Motor neuron (in vitro differentiated cells): Measurements from ENCODE around the gene PITPNM3. TPM values are rescaled to one million over a fixed set of nuclear protein-coding genes. Genes with fewer than 3 reads are reported as not detected.
"Not testable (repeated sequence)": the region's sequence is repeated elsewhere in the genome, so short reads cannot be mapped to it uniquely, and the experiment has no call there.

Experiments used
- ATAC-seq, 8 experiments: fragments of 200-7000 bp; cut with Tn5 transposase; replicated peaks in 6 of 8; 2 replicates each; pipeline ENCODE4 v1.8.0; 2021; ENCODE audit warnings: mild to moderate bottlenecking in 8 of 8, moderate library complexity in 8 of 8
- H3K27ac ChIP-seq, 2 donors: fragments of 250-450 bp; sonication (Bioruptor Pico); 2 replicates each; pipeline ENCODE4 v1.9.0; 2021; ENCODE audit warnings: antibody characterized with exemption in 2 of 2, mild to moderate bottlenecking in 2 of 2, moderate library complexity in 1 of 2
- H3K4me1 ChIP-seq, 2 donors: fragments of 250-450 bp; sonication (Bioruptor Pico); replicated peaks in 1 of 2; 2 replicates each; pipeline ENCODE4 v1.6.1; 2021; ENCODE audit warnings: antibody characterized with exemption in 2 of 2, mild to moderate bottlenecking in 2 of 2, moderate library complexity in 1 of 2
- H3K4me3 ChIP-seq, 5 donors: fragments of 250-450 bp; sonication (Bioruptor Pico); 2 replicates each; pipeline ENCODE4 v1.9.0; 2021; ENCODE audit warnings: antibody characterized with exemption in 5 of 5, mild to moderate bottlenecking in 5 of 5, moderate library complexity in 4 of 5
- WGBS, 10 experiments: fragments of 450-650 bp; shearing (Covaris generic); methylation state at CpG; one replicate each; pipeline ENCODE4 v1.0.0; 2022; 5-methylcytosine and 5-hydroxymethylcytosine counted together
- in situ Hi-C, 9 experiments: fragments of 400-800 bp; cut with MboI; loops; one replicate each; pipeline ENCODE4 v1.15.0; 2021; ENCODE audit warnings: low sequenced_read_pairs in 9 of 9, low pct_unique_long_range_greater_than_20kb in 2 of 9; ENCODE audit not compliant: unreplicated experiment in 9 of 9
- total RNA-seq, 8 experiments: library from RNA; unstranded; fragments of 300-600 nt; gene quantifications; 2 replicates each; pipeline versions ENCODE4 v1.2.3 to v1.2.4, GENCODE V29; 2022

The PITPNM3 gene
- total RNA-seq, 8 experiments from 2014 or later: 0.31 to 10.1 (median 1.7) TPM

DNA sequence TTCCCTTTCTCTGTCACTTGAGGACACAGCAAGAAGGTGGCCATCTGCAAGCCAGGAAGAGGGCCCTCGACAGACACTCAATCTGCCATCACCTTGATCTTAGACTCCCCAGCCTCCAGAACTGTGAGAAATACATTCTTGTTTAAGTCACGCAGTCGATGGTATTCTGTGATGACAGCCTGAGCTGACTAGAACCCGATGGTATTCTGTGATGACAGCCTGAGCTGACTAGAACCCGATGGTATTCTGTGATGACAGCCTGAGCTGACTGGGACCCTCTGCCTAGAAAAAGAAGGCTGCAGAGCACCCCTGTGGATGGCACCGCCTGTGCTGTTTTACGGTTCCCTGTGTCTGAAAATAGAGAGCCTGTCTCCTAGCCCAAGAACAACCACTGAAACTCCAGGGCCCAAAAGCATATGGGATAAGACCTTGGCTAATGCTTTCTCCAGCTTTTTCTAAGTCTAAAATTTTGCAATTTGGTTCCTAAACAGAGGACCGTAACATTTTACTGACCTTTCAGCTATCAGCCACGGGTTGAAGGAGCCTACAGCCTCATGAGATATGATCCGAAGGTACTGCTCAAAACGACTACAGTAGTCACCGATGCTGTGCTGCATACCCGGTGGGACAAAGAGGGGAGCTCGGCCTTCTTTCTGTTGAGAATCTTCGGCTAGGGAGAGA, 33.1 kb upstream of the PITPNM3 start:
- no peak for ATAC-seq
- 78 to 100% (median 92%) methylated on average over 1 to 14 of the region's 15 CpGs; no CpG with 5 or more reads in 2 of the 10 experiments for WGBS, 10 experiments
- Histone ChIP-seq H3K27ac (no peak overlapping the region), H3K4me3 (no peak overlapping the region), H3K4me1 (no peaks in the 10 kb centered on the region)
- in situ Hi-C loops: no loop called here

DNA sequence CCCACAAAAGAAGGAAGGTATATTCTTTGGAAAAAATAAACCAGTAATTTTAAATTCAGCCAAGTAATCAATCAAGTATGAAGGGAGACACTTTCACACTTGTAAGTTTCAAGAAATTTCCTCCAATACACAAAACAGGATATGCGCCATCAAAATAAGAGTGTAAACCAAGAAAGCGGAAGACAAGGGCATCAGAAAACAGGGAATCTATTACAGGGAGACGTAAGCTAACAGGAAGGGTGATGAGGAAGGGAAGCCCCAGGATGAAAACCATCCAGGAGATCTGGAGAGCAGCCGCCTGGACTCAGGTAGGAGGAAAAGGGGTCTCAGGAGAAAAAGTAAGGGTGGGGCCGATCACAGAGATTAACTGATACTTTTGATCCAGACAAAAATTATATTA, 31.8 kb upstream of the PITPNM3 start:
- Histone ChIP-seq H3K4me3 (no peak overlapping the region), H3K4me1 (no peaks in the 10 kb centered on the region), H3K27ac (no peak overlapping the region)
- in situ Hi-C loops: no loop called here
- WGBS, 10 experiments: 83 to 100% (median 94%) methylated on average over 1 to 5 of the region's 5 CpGs
- no peak for ATAC-seq

DNA sequence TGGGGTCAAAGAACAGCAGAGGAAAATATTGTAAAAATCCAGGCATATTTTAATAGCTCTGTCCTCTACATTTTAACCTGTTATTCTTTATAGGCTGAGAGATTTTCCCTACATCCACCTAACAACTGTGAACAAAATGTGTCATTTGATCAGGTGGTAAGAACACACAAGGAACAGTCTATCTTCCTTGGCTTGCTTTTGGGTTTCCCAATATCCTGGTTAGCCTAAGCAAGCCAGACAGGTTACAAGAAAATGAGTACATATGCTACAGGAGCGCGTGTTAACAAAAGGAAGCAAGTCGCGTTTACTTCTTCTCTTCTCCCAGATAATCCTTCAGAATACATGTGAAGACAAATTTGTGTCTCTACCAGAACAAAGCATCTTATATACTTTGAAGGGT, 31.0 kb upstream of the PITPNM3 start:
- H3K27ac ChIP-seq: no peak overlapping the region
- 92 to 100% (median 100%) methylated on average over 1 to 4 of the region's 4 CpGs; no CpG with 5 or more reads in 1 of the 10 experiments for WGBS, 10 experiments
- in situ Hi-C loops: no loop called here
- ATAC-seq: no peak
- no peaks in the 10 kb centered on the region for H3K4me1 ChIP-seq
- H3K4me3 ChIP-seq: no peak overlapping the region

DNA sequence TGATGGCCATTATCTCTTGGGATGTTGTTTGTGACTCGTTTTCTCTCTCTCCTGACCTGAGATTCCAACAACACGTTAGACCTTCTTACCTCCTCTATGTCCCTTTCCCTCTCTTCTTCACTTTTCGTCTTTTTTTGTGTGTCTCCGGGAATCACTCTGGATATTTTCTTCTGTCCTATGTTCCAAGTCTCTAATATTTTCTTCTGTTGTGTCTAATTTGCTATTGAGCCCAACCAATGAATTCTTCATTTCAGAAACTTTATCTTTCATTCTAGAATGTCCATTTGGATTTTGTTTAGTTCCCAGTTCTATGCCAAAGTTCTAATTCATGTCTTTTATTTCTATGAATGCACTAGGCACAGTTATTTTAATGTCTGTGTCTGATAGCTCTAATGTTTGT, 27.1 kb upstream of the PITPNM3 start:
- Histone ChIP-seq H3K27ac (no peak overlapping the region), H3K4me3 (no peak overlapping the region), H3K4me1 (peaks cover 2 to 6% of the 10 kb centered on the region in 2 donors)
- ATAC-seq: no peak
- WGBS, 10 experiments: 83 to 100% (median 95%) methylated on average over 3 to 4 of the region's 4 CpGs
- in situ Hi-C loops: no loop called here

DNA sequence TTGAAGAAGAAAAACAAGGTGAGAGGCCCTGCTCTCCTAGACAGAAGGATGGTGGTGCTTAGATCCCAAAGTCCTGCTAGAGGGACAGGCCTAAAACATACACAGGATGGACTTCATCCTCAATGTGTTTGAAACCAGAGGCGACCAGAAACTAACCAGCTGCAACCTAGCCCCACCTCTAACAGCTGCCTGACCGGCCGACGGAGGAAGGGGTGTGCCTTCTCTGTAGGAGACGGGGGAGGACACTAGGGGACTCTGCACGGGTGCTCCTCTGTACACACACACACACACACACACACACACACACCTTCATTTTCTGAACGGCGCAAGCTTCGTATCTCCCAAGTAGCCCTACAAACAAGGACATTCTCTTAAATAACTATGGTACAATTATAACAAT, 24.3 kb upstream of the PITPNM3 start:
- Histone ChIP-seq H3K27ac (no peak overlapping the region), H3K4me3 (no peak overlapping the region), H3K4me1 (peaks cover 2 to 6% of the 10 kb centered on the region in 2 donors)
- peak in 1 of 8 experiments; percentile 71 for ATAC-seq
- in situ Hi-C loops: no loop called here
- 80 to 96% (median 87%) methylated on average over 1 to 5 of the region's 9 CpGs; no CpG with 5 or more reads in 6 of the 10 experiments for WGBS, 10 experiments

DNA sequence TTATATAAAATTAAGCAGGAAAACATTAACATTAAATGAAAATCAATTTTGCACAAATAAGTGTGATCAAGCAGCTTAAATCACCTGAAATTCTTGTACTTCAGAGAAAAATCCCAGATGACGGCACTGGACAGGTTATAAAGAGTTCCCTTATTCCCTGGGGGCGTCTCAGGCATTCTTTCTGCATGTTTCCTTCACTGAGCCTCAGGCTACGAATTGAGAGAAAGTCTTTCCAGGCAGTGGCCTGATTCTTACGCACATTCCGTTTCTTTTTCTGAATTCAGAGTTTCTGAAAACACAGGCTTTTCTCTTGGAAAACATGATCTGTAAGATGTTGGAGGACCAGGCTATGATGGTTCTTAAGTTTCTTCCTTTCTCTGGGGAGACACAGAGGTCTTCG, 22.1 kb upstream of the PITPNM3 start:
- WGBS, 10 experiments: 50 to 100% (median 80%) methylated on average over 1 to 5 of the region's 6 CpGs; no CpG with 5 or more reads in 1 of the 10 experiments
- no peak overlapping the region for H3K27ac ChIP-seq
- in situ Hi-C loops: no loop called here
- ATAC-seq: no peak
- no peak overlapping the region for H3K4me3 ChIP-seq
- H3K4me1 ChIP-seq: peaks cover 6 to 8% of the 10 kb centered on the region in 2 donors

DNA sequence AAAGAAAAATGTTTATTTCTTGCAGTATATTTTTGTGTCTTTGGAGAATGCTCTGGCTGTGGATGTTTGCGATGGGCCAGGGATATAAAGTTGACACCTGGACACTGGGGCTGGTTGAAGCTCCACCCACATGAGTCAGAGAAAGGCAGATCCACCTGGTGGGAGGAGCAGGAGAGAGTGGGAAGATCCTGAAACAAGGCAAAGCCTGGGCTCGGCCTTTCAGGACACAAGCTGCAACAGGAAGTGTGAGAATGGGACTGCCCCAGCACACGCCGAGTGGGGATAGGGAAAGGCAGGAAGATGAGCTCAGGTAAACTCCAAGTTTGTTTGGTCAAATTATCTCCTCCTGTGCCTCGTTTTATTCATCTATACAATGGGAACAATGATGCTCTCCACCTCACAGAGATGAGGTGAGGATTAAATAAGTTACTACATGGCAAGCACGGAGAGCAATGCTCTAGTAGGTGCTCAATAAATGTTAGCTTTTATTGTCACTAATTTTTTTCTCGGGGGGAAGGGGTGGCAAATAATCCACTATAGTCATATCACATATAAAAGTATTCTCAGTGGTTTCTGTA, 21.4 kb upstream of the PITPNM3 start:
- in situ Hi-C loops: no loop called here
- no peak for ATAC-seq
- Histone ChIP-seq H3K27ac (no peak overlapping the region), H3K4me1 (peaks cover 6 to 8% of the 10 kb centered on the region in 2 donors), H3K4me3 (no peak overlapping the region)
- WGBS, 10 experiments: 83 to 100% (median 92%) methylated on average over 1 to 7 of the region's 7 CpGs

DNA sequence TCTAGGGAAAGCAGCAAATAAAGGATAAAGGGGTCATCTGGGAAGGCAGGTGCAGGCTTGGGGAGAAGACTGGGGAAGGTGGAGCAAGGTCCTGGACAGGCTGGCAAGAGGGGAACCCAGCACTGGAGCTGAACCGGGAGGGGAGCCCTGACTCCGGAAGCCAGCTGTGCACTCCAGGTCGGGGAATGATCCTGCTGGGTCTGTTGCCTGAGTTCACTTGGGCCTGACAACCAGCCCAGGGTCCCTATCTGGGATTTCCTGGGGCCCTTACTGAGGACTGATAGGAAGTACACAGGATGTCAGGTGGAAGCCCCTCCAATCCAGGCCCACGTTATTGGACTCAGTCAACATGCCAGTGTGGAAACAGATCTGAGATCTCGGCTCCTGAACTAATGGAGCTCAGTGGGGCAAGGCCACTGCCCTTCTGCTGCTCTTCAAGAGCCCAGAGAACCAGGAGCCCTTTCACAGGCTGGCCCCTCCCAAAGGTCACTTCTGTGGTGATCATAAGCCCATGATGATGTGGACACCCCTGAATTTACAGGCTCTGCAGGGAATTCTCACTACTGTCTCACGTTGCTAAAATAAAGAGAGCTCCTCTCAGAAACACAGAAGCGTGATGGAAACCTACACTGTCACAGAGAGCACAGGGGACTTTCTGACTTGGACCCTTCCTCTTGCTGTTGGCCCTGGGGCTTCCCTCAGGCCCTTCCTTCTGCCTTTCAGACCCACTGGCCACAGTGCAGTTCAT, 19.9 kb upstream of the PITPNM3 start:
- no peak for ATAC-seq
- Histone ChIP-seq H3K4me1 (peaks cover 13 to 15% of the 10 kb centered on the region in 2 donors), H3K27ac (no peak overlapping the region), H3K4me3 (no peak overlapping the region)
- WGBS, 10 experiments: 77 to 100% (median 95%) methylated on average over 1 to 3 of the region's 7 CpGs; no CpG with 5 or more reads in 6 of the 10 experiments
- in situ Hi-C loops: no loop called here

DNA sequence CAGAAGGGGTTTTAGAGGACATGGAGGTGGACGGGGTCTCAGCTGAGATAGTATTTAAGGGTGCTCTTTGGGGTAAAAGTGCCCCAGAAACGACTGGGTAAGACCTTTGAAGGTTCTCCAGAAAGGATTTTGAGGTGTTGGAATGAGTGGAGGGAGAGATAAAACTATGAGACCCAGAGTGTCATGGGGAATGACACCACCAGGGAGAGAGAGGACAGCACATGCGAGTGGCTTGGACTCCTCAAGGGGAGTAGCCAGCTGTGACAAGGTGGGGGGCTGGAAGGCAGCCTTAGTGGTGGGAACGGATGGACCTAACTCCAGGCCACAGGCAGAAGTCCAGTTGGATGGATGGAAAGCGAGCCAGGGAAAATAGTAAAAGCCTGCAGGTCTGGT, 19.2 kb upstream of the PITPNM3 start:
- Histone ChIP-seq H3K27ac (no peak overlapping the region), H3K4me3 (no peak overlapping the region), H3K4me1 (peaks cover 20 to 21% of the 10 kb centered on the region in 2 donors)
- in situ Hi-C loops: no loop called here
- WGBS, 10 experiments: 50 to 100% (median 67%) methylated on average over 1 to 3 of the region's 5 CpGs; no CpG with 5 or more reads in 3 of the 10 experiments
- no peak for ATAC-seq

DNA sequence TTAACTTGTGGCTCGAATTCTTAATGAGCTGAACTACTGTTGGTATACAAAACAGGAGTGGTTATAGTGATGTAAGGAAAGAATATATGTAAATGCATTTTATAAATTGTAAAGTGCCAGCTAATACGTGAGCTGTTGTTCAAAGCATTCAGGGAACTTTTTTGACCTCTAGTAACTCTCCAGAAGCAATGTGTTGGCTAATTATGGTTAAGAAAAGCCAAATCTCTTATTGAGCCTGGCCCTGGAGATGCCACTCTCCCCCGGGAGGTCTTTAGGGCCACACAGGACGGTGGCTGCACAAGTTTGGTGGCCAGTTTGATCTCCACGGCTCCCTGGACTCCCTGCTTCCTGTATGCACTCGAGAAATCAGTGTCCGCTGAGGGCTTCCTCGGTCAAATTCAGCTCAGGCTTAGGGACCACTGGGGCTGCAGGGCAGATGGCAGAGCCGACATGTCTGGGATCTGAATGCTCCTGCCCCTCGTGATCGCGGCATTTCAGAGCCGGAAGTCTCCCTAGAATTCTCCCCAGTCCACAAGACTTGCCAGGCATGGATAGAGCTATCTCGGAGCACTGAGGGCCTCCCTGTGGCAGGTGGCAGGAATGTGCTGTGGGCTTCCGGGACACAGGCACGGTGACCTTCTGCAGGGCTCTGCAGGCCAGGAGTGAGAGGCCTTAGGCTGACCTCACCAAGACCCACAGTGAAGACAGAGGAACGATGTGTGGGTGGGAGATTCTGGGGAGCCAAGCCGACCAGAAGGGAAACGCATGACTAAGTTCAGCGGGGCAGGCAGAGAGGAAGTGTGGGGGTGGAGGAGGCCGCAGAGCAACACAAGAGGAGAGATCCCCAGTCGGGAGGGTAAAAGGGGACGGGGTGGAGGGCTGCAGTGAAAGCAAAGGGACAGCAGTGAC, 18.6 kb upstream of the PITPNM3 start:
- ATAC-seq: peak in 6 of 8 experiments; percentile 29 to 75 (median 52)
- 0 to 83% (median 58%) methylated on average over 1 to 12 of the region's 23 CpGs; no CpG with 5 or more reads in 1 of the 10 experiments for WGBS, 10 experiments
- H3K4me3 ChIP-seq: no peak overlapping the region
- no peak overlapping the region for H3K27ac ChIP-seq
- H3K4me1 ChIP-seq: peaks cover 23% of the 10 kb centered on the region in 2 donors
- in situ Hi-C loops: no loop called here

DNA sequence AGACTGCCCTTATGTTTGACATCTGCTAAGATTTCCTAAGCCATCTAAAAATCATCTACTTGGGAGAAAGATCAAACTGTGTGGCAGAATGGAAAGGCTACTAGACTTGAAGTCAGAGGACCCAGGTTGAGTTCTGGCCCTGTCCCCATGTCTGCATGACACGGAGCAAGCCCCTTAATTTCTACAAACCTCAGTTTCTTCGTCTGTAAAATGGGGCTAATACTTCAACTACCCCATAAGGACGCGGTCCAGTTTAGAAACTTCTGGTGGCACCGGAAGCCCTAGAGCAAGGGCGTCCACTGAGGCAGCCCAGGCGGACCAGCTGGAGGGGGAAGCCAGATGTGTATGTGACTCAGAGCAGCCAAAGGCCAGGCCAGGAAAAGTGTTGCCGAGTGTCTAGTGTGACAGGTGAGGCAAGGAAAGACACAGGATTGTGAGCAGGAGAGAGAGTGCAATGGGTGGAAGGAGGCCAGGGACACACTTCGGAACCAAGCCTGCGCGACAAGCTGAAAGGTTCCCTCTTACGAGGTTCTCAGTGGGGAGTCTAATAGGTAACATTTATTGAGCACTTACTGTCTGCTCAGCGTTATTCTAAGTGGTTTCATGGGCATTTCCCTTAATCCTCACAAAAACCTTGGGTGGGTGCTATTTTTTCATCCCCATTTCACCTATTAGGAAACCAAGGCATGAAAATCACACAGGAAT, 17.8 kb upstream of the PITPNM3 start:
- WGBS, 10 experiments: 60 to 100% (median 93%) methylated on average over 1 to 10 of the region's 13 CpGs; no CpG with 5 or more reads in 1 of the 10 experiments
- peaks cover 26 to 30% of the 10 kb centered on the region in 2 donors for H3K4me1 ChIP-seq
- in situ Hi-C loops: no loop called here
- no peak overlapping the region for H3K4me3 ChIP-seq
- no peak for ATAC-seq
- H3K27ac ChIP-seq: no peak overlapping the region

DNA sequence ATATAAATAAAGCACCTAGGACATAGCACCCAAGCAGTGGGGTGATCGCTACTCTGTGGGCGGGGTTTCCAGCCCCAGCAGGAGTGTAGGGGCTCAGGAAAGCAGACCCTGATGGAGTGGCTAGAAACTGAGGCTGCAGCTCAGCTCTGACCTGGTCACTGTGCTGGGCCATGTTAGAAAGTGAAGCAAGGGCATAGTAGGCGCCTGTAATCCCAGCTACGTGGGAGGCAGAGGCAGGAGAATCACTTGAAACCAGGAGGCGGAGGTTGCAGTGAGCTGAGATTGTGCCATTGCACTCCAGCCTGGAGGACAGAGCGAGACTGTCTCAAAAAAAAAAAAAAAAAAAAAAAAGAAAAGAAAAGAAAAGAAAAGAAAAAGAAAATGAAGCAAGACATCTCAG, 17.1 kb upstream of the PITPNM3 start:
- in situ Hi-C loops, H3K27ac ChIP-seq, ATAC-seq, H3K4me3 ChIP-seq: not testable (repeated sequence)
- 88 to 100% (median 95%) methylated on average over 4 to 6 of the region's 6 CpGs; no CpG with 5 or more reads in 2 of the 10 experiments for WGBS, 10 experiments
- peaks cover 31% of the 10 kb centered on the region in 2 donors for H3K4me1 ChIP-seq
